GM19193 (cell line): ENCODE results near the gene IPO7.

Source experiments
- POLR2A ChIP-seq: IDR thresholded peaks from 4 replicates; pipeline ENCODE4 v1.6.1; 2011; ENCODE audit not compliant: insufficient read depth, insufficient read length; ENCODE audit errors: extremely low read depth

IPO7 gene

DNA sequence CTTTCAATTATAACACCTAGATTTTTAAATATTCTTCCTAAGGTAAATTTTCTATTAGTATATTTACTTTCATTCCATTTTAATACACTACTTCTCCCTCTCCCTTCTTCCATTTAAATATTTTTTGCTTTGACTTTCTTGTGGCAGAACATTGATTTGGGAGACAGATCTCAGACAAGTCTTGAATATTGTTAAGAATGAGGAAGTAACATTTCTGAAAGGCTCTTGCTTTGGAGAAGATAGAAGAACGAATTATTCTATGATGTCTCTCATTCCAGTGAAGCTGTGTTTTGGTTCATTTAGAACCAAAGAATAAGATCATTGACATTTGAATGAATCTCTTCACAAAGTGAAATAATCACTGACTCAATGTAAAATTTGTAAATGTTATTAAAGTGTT, 2.4 kb downstream of the IPO7 start:
- no peak for TF ChIP-seq POLR2A

DNA sequence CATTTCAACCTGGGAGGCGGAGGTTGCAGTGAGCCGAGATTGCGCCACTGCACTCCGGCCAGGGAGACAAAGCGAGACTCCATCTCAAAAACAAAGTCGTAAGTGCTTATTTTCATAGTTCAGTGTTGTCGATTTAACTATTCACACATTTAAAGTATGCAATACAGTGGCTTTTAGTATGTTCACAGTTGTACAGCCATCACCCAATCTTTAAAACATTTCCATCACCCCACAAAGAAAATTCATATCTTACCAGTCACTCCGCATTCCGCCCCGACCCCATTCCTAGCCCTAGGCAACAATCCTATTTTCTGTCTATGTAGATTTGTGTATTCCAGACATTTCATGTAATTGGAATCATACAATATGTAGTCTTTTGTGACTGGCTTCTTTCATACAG, 11.9 kb downstream of the IPO7 start:
- no peak for TF ChIP-seq POLR2A

DNA sequence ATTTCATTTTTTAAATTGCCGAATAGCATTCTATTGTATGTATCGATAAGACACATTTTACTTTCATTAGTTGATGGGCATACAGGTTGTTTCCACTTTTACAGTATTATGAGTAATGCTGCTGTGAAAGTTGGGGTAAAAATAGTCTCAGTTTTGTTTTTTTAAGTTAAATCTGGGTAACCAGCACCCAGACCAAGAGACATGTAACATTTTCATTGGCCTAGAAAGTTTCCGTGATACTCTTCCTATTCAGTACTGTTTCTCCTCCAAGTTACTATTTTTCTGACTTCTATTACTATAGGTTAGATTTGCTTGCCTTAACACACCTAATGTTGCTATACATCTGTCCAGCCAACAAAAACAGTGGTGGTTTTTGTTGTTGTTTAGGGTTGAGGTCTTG, 12.3 kb downstream of the IPO7 start:
- TF ChIP-seq POLR2A = no peak

DNA sequence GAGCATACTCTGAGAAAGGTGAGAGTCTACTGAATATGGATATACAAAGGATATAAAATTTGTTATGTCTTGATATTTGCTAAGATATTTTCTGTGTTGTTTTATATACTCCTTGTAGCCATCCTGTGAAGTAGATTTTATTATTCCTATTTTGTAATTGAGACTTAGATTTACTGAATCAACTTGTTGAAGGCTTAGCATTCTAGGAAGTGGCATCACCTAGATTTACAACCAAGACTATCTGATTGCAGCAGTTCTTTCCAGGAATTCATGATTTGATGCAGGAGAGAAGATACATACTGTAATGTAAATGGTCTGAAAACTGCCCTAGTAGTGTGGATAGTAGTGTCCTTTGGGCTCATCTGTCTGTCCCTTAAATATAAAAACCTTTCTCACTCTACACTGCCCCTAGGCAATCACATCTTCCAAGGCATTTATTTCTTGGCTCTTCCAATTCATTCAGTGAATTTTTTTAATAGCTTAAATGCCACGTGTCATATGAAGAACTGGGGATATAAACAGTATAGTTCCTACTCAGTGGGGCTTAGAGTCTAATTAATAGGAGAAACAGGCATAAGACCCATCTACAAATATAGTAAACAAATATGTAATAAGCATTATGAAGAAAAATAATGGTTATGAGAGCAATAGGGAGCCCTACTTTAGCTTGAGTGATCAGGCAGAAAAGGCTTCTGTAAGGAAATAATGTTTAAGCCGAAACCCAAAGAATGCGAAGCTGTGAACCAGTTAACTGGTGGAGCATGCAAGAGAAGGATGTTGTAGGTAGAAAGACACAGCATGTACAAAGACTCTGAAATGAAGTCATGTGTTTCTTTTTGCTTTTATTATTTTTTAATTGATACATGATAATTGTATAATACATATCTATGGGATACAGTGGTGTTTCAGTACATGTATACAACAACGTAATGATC, 13.6 kb downstream of the IPO7 start:
- TF ChIP-seq POLR2A = no peak

DNA sequence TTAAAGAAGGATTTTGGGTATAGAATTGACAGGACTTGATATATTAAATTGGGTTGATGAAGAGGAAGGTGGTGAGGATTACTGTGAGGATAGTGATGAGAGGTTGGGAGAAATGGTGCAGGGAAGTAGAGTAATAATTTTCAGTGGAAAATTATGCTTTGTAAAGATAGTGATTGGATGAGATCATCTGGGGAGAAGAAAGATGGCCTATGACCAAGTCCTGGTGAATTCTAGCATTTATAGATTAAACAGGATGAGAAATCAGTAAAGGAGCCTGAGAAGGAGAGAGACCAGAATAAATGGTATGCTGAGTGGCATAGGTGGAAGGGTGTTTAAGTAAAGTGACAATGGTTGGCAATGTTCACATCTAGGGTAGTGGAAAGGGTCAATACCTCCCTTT, 15.0 kb downstream of the IPO7 start:
- TF ChIP-seq POLR2A = no peak

DNA sequence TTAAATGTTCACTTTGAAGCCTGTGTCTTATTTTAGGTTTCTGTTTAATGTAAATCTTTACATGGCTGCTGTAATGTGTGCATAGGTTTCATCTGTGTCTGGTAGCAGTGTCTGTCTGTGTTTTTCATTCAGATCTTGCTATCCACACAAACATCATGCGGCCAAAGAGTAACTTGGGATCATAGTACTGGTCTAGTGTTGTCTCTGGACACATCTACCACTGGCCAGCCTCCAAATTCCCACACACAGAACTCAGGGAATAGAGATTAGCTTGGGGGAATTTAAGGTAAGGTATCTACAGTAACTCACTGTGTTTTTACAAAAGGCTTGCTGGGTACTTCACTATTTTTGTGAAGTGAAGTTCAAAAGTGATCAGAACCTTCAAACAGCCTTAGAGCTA, 44.3 kb downstream of the IPO7 start:
- TF ChIP-seq POLR2A = no peak

DNA sequence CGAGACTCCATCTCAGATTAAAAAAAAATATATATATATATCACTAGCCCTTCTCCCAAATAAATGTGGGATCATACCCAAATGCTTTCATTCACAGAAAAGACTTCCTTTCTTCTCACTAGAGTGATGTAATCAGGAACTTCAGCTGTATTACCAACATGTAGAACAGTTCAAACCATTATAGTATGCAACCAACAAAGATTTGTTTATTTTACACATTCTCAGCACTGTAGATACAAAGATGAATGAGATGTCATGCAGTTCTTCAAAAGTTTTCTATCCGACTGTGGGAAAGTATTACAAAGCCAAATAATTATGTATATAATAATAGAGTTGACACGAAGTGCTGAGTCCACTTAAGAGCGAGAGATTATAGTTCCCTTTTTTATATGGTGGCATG, 54.2 kb downstream of the IPO7 start:
- no peak for TF ChIP-seq POLR2A

DNA sequence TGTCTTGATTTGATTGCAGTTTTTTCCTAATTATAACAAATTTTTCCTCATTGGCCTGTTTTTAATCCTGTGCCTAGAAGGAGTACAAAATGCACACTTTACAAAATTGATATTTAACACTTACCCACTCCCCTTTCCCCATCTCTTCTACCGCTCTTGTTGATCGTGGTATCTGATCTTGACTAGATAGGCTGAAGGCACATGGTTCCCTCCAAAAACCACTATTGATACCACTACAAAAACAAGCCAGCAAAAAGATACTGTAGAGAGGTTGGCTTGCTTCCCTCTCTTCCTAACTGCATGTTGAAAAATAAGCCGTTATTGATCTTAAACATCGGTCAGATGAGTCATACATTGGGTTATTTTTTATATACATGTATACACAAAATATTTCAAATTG, 61.8 kb downstream of the IPO7 start:
- no peak for TF ChIP-seq POLR2A

DNA sequence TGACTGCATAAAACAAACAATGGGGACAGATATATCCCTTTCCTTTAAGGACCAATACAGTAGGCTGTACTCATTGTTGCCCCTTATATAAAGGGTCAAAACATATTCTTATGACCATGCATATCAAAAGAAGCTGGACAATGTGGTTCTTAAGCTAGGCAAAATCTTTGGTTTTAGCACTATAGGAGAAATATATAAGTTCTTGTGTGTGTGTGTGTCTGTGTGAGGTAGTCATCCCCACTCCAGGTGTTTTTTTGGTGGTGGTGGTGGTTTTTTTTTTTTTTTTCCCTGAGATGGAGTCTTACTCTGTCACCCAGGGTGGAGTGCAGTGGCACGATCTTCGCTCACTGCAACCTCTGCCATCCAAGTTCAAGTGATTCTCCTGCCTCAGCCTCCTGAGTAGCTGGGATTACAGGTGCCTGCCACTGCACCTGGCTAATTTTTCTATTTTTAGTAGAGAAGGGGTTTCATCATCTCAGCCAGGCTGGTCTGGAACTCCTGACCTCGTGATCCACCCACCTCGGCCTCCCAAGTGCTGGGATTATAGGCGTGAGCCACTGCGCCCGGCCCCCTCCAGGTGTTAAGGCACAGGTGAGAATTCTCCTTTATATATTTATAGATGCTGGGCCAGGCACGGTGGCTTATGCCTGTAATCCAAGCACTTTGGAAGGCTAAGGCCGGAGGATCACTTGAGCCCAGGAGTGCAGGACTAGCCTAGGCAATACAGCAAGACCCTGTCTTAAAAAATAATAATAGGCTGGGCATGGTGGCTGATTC, 64.3 kb downstream of the IPO7 start:
- TF ChIP-seq POLR2A = no peak

DNA sequence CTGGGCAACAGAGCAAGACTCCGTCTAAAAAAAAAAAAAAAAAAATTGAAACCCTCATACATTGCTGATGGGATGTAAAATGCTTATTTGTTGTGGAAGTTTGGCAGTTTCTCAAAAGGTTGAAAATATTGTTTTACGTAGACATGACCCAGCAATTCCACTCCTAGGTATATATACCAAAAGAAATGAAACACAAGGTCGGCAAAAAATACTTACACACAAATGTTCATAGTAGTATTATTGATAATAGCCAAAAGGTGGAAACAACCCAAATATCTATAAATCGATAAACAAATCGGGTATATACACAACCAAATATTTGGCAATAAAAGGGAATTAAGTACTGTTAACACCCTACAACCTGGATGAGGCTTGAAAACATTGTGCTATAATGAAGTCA, 71.3 kb downstream of the IPO7 start:
- no peak for TF ChIP-seq POLR2A

DNA sequence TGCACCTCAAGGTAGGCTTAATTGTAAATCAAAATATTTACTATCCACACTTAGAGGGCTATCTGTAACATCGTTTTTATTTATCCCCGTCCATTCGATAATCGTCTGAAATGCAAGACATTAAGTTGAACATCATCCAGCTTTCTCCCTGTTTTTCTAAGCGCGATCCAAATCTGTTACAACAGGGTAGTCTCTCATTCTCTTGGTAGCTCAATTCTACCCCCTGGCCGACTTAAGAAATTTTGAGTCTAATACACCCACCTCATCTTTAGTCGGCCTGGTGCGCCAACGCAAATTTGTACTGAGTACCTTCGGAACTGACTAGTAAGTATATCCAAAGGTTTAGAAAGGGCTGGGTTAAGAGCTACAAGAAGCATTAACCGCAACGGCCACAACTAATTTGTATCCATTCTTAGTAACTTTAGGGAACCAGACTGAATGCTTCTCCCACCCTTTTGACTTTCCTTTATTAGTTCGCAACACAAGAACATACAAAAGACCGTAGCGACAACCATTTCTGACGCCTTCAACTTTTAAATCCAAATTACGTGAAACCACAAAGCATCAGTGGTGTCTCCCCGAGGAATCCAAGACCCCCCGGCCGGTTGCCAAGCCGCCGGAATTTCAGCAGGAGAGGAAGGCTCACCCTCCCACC, 75.3 kb downstream of the IPO7 start:
- TF ChIP-seq POLR2A = peak; percentile 10

DNA sequence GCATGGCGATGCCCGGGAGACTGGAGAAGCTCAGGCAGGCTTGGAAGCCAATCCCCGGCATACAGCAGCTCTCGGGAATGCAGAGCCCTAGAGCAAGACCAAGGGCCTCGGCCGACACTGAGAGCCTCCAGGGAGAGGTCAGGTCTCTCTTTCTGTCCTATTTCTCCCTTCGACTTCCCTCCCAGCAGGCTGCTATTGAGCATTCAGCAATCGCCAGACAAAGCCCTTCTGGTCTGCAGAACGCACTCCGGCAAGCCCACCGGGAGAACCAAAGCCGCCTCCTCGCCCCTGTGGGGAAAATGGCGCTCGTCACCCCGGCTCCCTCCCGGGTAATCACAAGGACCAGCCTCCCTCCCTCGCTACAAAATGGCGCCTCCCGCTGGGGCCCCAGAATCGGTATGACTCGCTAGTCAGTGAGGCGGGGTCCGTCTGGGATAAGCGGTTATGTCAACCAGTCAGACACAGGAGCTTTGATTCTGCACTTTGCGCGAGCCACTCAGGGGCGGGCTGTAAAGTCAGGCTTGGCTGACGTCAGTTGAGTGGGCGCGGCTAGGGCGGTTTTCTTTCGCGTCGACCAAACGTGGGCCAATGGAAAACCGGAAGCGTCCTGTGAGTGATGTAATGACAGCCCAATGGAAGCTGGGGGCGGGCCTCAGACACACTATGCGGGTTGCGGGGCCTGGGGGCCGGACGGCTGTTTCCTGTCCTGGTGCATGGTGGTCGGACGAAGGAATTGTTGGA, 76.0 kb downstream of the IPO7 start, which contains the start of gene ZNF143:
Gene ZNF143, plus strand, starts transcription at position 691 of the 741 bp plus-strand sequence. CDS start 10,297 bp downstream, outside the sequence.
- peak; percentile 59 for TF ChIP-seq POLR2A

DNA sequence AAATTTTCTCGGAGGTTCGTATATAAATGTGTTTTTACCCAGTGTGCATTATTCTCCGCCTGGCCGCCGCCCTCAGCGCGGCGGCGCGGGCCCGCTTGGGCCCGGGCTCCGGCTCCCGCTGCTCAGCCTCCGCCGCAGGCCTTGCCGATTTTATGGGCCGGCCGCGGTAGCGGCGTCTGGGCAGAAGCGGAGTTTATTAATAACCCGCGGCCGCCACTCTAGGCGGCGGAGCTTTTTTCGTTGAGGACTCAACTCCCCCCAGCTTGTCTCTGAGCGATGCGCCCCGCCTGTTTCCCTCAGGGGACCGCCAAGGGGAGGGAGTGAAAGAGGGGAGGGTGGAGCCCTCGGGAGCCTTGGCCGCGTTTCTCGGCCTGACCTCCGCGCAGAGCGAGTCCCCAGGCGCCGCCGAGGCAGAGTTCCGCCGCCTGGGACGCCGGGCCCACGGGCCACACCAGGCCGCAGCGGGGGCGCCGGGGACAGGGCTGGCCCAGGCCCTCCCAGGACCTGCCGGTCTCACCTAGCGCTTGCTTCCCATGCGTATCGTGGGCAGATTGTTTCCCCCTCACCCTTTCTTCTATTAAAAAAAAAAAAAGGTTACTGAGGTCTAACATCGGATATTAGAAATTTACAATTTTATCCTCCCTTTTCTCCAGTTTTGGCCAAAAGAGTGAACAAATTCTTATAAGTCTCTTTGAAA, 76.8 kb downstream of the IPO7 start:
- TF ChIP-seq POLR2A = peak; percentile 98

DNA sequence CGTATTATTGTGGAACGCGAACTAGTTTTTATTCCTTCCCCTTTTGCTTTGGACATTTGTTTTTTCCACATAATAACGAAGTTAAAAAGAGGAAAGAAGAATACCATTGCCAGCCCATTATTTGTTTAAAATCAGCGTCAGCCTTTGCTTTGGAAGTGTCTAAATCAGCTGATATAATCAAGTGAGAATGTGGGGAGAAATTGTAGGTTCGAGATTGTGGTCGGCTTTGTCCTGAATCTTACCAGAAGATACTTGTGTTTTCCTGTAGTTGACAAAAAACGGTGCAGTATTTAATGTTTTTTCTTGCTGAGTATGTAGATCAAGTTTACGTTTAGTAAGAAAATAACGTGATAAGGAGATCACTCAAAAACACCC, 77.3 kb downstream of the IPO7 start:
- no peak for TF ChIP-seq POLR2A
